ENCODE measurements around the gene POLR2C. TPM values are rescaled to one million over a fixed set of nuclear protein-coding genes. Genes with fewer than 3 reads are reported as not detected.

Gene POLR2C
- total and polyA plus RNA-seq, 2 experiments from 2014 or later: 37.6 to 123 TPM

GRCh38 chr16:57446531-57447185, 15.8 kb upstream of the POLR2C start:
- peaks cover 14% of the 10 kb centered on the region for H3K27me3 Mint-ChIP-seq (ENCODE audit: insufficient read depth, low read depth, poor library complexity)

GRCh38 chr16:57447186-57447962, 15.1 kb upstream of the POLR2C start, which contains the start of the genes CIAPIN1 and COQ9:
Gene CIAPIN1 (minus strand): TSS chr16:57447385. CDS start chr16:57440928, 6,457 bp downstream.
Gene COQ9 (plus strand): TSS chr16:57447479. CDS start chr16:57447506, 27 bp downstream.
- peak within 1 kb of the TSS; percentile 94 for H3K4me3 Mint-ChIP-seq
- H3K27ac Mint-ChIP-seq: peak within 1 kb of the TSS; percentile 93
- peak within 1 kb of the TSS; percentile 96 for H3K4me3 ChIP-seq
- no peaks in the 10 kb centered on the region for H3K27me3 ChIP-seq (ENCODE audit: insufficient read depth)
- peaks cover 14% of the 10 kb centered on the region for H3K27me3 Mint-ChIP-seq (ENCODE audit: insufficient read depth, low read depth, poor library complexity)
- H3K4me2 ChIP-seq: peak within 1 kb of the TSS; percentile 95
- peaks cover 7% of the 10 kb centered on the region for H3K4me1 Mint-ChIP-seq
- peak; percentile 99 for ATAC-seq
- H3K27ac ChIP-seq (ENCODE audit: low read depth): peak within 1 kb of the TSS; percentile 83; the same call in 1 of the 2 replicates
- peak within 1 kb of the TSS; percentile 94 for H2AFZ ChIP-seq
- peaks cover 9% of the 10 kb centered on the region; the same call in 1 of the 2 replicates for H3K36me3 ChIP-seq (ENCODE audit: insufficient read depth)
- peak; percentile 96 for DNase-seq (ENCODE audit: low spot score)
- no peaks in the 10 kb centered on the region for H3F3A ChIP-seq (replicated peaks; ENCODE audit: low read depth)
- H3K9me3 Mint-ChIP-seq: no peaks in the 10 kb centered on the region
- H3K9me2 ChIP-seq (ENCODE audit: insufficient read depth): no peaks in the 10 kb centered on the region
- H4K20me1 ChIP-seq (replicated peaks; ENCODE audit: insufficient read depth): no peaks in the 10 kb centered on the region; the same call in 1 of the 2 replicates
- peaks cover 7% of the 10 kb centered on the region; the same call in 1 of the 2 replicates for H3K4me1 ChIP-seq (ENCODE audit: insufficient read depth)
- H3K79me2 ChIP-seq (replicated peaks; ENCODE audit: insufficient read depth): peaks cover 57% of the 10 kb centered on the region
- H3K36me3 Mint-ChIP-seq (ENCODE audit: low read depth): peaks cover 12% of the 10 kb centered on the region
- TF ChIP-seq EZH2phosphoT487 (IDR thresholded peaks at IDR 0.05; ENCODE audit: unreplicated experiment) (no peak), ZNF331 (CRISPR knock-in tag; IDR thresholded peaks at IDR 0.05; ENCODE audit: low read depth) (no peak), ZNF114 (CRISPR knock-in tag; IDR thresholded peaks at IDR 0.05) (no peak), REST (IDR thresholded peaks at IDR 0.05; ENCODE audit: unreplicated experiment) (peak; percentile 8), EZH2 (IDR thresholded peaks at IDR 0.05; ENCODE audit: low read depth, unreplicated experiment) (no peak), ETS1 (IDR thresholded peaks at IDR 0.05) (peak; percentile 95)

More at GRCh38 chr16:57446531-57447185, 15.8 kb upstream of the POLR2C start:
- no peaks in the 10 kb centered on the region for H3K27me3 ChIP-seq (ENCODE audit: insufficient read depth)
- H3K36me3 ChIP-seq (ENCODE audit: insufficient read depth): peaks cover 7% of the 10 kb centered on the region
- H3K36me3 Mint-ChIP-seq (ENCODE audit: low read depth): peaks cover 11% of the 10 kb centered on the region
- H3K9me2 ChIP-seq (ENCODE audit: insufficient read depth): no peaks in the 10 kb centered on the region
- TF ChIP-seq REST (IDR thresholded peaks at IDR 0.05; ENCODE audit: unreplicated experiment): no peak
- H3K4me3 ChIP-seq: peak overlapping the region; percentile 96
- H3F3A ChIP-seq (replicated peaks; ENCODE audit: low read depth): no peaks in the 10 kb centered on the region
- DNase-seq (ENCODE audit: low spot score): peak; percentile 56
- peak overlapping the region; percentile 83; the same call in 1 of the 2 replicates for H3K27ac ChIP-seq (ENCODE audit: low read depth)
- peak overlapping the region; percentile 94 for H3K4me3 Mint-ChIP-seq
- H2AFZ ChIP-seq: peak overlapping the region; percentile 94
- peak overlapping the region; percentile 93 for H3K27ac Mint-ChIP-seq
- peaks cover 7% of the 10 kb centered on the region; the same call in 1 of the 2 replicates for H3K4me1 ChIP-seq (ENCODE audit: insufficient read depth)
- no peaks in the 10 kb centered on the region for H3K9me3 Mint-ChIP-seq
- H3K79me2 ChIP-seq (replicated peaks; ENCODE audit: insufficient read depth): peaks cover 59% of the 10 kb centered on the region
- peak; percentile 54 for ATAC-seq
- peaks cover 7% of the 10 kb centered on the region for H3K4me1 Mint-ChIP-seq
- peak overlapping the region; percentile 95 for H3K4me2 ChIP-seq
- no peaks in the 10 kb centered on the region; the same call in 1 of the 2 replicates for H4K20me1 ChIP-seq (replicated peaks; ENCODE audit: insufficient read depth)

Data from GM23338 (cell line).